Measurements from ENCODE around the gene HLTF. TPM values are rescaled to one million over a fixed set of nuclear protein-coding genes. Genes with fewer than 3 reads are reported as not detected.
A peak's percentile ranks its signal among the peaks of the same experiment; 100 is the strongest.

The HLTF gene
- total RNA-seq, 6 donors from 2014 or later = 14.1 to 26.2 (median 19.0) TPM

GRCh38 chr3:149118724-149119123, 32.4 kb upstream of the HLTF start:
- H3K4me1 ChIP-seq = no peaks in the 10 kb centered on the region
- TF ChIP-seq POLR2A (IDR thresholded peaks at IDR 0.05) (no peak), EP300 (IDR thresholded peaks at IDR 0.05) (no peak), POLR2AphosphoS5 (IDR thresholded peaks at IDR 0.05) (no peak)
- TF ChIP-seq, protein P1, sequence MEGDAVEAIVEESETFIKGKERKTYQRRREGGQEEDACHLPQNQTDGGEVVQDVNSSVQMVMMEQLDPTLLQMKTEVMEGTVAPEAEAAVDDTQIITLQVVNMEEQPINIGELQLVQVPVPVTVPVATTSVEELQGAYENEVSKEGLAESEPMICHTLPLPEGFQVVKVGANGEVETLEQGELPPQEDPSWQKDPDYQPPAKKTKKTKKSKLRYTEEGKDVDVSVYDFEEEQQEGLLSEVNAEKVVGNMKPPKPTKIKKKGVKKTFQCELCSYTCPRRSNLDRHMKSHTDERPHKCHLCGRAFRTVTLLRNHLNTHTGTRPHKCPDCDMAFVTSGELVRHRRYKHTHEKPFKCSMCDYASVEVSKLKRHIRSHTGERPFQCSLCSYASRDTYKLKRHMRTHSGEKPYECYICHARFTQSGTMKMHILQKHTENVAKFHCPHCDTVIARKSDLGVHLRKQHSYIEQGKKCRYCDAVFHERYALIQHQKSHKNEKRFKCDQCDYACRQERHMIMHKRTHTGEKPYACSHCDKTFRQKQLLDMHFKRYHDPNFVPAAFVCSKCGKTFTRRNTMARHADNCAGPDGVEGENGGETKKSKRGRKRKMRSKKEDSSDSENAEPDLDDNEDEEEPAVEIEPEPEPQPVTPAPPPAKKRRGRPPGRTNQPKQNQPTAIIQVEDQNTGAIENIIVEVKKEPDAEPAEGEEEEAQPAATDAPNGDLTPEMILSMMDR (IDR thresholded peaks at IDR 0.05) = no peak
- DNase-seq (peak in 1 of 2 donors; percentile 41), ATAC-seq (ENCODE audit: low FRiP score in 2 of 2) (no peak)
- no peaks in the 10 kb centered on the region for H3K36me3 ChIP-seq
- no peaks in the 10 kb centered on the region for H3K9me3 ChIP-seq
- no peak overlapping the region for H3K27ac ChIP-seq
- no peaks in the 10 kb centered on the region for H3K27me3 ChIP-seq
- H3K4me3 ChIP-seq = no peak overlapping the region
- 83 to 94% methylated on average over 7 to 9 of the region's 9 CpGs for WGBS, 2 donors

DNA sequence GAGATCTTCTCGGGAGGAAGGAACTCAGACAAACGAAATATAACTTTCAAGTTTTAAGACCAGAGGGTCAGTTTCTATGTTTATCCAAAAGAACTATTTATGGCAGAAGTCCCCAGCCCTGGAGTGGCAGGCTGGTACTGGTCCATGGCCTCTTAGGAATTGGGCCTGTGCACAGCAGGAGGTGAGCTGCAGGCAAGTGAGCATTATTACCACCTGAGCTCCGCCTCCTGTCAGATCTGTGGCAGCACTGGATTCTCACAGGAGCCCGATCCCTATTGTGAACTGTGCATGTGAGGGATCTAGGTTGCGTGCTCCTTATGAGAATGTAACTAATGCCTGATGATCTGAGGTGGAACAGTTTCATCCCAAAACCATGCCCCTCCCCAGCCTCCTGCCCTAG, 28.8 kb upstream of the HLTF start:
- no peak overlapping the region for H3K27ac ChIP-seq
- WGBS, 2 donors = 76 to 82% methylated on average over 4 to 5 of the region's 5 CpGs
- DNase-seq (no peak), ATAC-seq (ENCODE audit: low FRiP score in 2 of 2) (no peak)
- H3K27me3 ChIP-seq = no peaks in the 10 kb centered on the region
- TF ChIP-seq, protein P1 (IDR thresholded peaks at IDR 0.05) = no peak
- TF ChIP-seq POLR2A (IDR thresholded peaks at IDR 0.05) (no peak), POLR2AphosphoS5 (IDR thresholded peaks at IDR 0.05) (no peak), EP300 (IDR thresholded peaks at IDR 0.05) (no peak)
- no peaks in the 10 kb centered on the region for H3K36me3 ChIP-seq
- H3K9me3 ChIP-seq = no peaks in the 10 kb centered on the region
- H3K4me1 ChIP-seq = no peaks in the 10 kb centered on the region
- no peak overlapping the region for H3K4me3 ChIP-seq

GRCh38 chr3:149114458-149114857, 28.1 kb upstream of the HLTF start:
- 63 to 83% methylated on average over 1 of the region's 1 CpG for WGBS, 2 donors
- H3K36me3 ChIP-seq = no peaks in the 10 kb centered on the region
- DNase-seq (no peak), ATAC-seq (ENCODE audit: low FRiP score in 2 of 2) (no peak)
- no peaks in the 10 kb centered on the region for H3K27me3 ChIP-seq
- no peak for TF ChIP-seq EP300 (IDR thresholded peaks at IDR 0.05)
- TF ChIP-seq, protein P1 (IDR thresholded peaks at IDR 0.05) = no peak
- no peak for TF ChIP-seq POLR2AphosphoS5 (IDR thresholded peaks at IDR 0.05)
- no peak for TF ChIP-seq POLR2A (IDR thresholded peaks at IDR 0.05)
- H3K4me1 ChIP-seq = no peaks in the 10 kb centered on the region
- no peaks in the 10 kb centered on the region for H3K9me3 ChIP-seq
- H3K4me3 ChIP-seq = no peak overlapping the region
- H3K27ac ChIP-seq = no peak overlapping the region

GRCh38 chr3:149104484-149104883, 18.2 kb upstream of the HLTF start:
- ATAC-seq (ENCODE audit: low FRiP score in 2 of 2) = no peak
- no peaks in the 10 kb centered on the region for H3K27me3 ChIP-seq
- no peak overlapping the region for H3K27ac ChIP-seq
- TF ChIP-seq EP300 (IDR thresholded peaks at IDR 0.05) (no peak), POLR2A (IDR thresholded peaks at IDR 0.05) (no peak), POLR2AphosphoS5 (IDR thresholded peaks at IDR 0.05) (no peak)
- TF ChIP-seq, protein P1 (IDR thresholded peaks at IDR 0.05) = no peak
- H3K36me3 ChIP-seq = no peaks in the 10 kb centered on the region
- H3K4me3 ChIP-seq = no peak overlapping the region
- no peak for DNase-seq
- H3K4me1 ChIP-seq = no peaks in the 10 kb centered on the region
- WGBS, 2 donors = 86 to 92% methylated on average over 3 of the region's 3 CpGs
- no peaks in the 10 kb centered on the region for H3K9me3 ChIP-seq

DNA sequence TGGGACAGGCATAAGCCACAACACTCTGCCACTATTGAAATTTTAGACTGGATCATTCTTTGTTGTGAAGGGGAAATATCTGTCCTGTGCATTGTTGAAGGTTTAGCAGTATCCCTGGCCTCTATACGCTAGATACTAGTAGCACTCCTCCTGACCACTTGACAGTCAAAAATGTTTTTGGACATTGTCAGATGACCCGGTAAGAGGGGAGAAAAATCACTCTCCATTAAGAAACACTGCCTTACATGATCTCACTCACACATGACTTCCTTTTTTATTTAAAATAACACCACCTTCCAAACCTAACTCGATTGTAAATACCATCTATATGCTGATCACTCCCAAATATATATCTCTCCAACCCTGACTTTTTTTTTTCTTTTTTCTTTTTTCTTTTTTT, 15.3 kb upstream of the HLTF start:
- DNase-seq = no peak
- Histone ChIP-seq H3K9me3 (no peaks in the 10 kb centered on the region), H3K27me3 (no peaks in the 10 kb centered on the region), H3K4me3 (no peak overlapping the region), H3K36me3 (no peaks in the 10 kb centered on the region), H3K4me1 (no peaks in the 10 kb centered on the region), H3K27ac (no peak overlapping the region)
- 72 to 82% methylated on average over 3 of the region's 3 CpGs for WGBS, 2 donors
- TF ChIP-seq POLR2A (IDR thresholded peaks at IDR 0.05) = no peak
- no peak for TF ChIP-seq POLR2AphosphoS5 (IDR thresholded peaks at IDR 0.05)
- no peak for TF ChIP-seq EP300 (IDR thresholded peaks at IDR 0.05)
- TF ChIP-seq, protein P1 (IDR thresholded peaks at IDR 0.05) = no peak
- no peak for ATAC-seq (ENCODE audit: low FRiP score in 2 of 2)
